Activated CD4-positive, alpha-beta T cell treated with anti-CD3 and anti-CD28 coated beads, Interleukin-10, Interleukin-2, amounts not matched to agents 100 ng/mL and 50 ng/mL, durations not matched to agents 16 hours and 8 hours (primary cell): ENCODE data around the gene GPR161.
A peak's percentile ranks its signal among the peaks of the same experiment; 100 is the strongest.

ENCODE experiments used
- DNase-seq: peaks from one replicate; pipeline ENCODE4 v3.0.0-alpha.2; 2020

GPR161 gene

GRCh38 chr1:168146626-168147025 is 9.9 kb upstream of the GPR161 start:
- no peak for DNase-seq

GRCh38 chr1:168146160-168146539 is 9.4 kb upstream of the GPR161 start:
- DNase-seq = no peak

GRCh38 chr1:168145184-168146159 is 8.7 kb upstream of the GPR161 start:
- DNase-seq = peak; percentile 85

GRCh38 chr1:168141871-168142385 is 5.2 kb upstream of the GPR161 start:
- no peak for DNase-seq

- no peak for DNase-seq
These were observed 2.3 kb upstream of the GPR161 start for GRCh38 chr1:168139070-168139469.

GRCh38 chr1:168138134-168138533 is 1.4 kb upstream of the GPR161 start:
- DNase-seq = no peak

GRCh38 chr1:168137515-168137821 is 738 bp upstream of the GPR161 start:
- DNase-seq = no peak

- DNase-seq = no peak
These were observed 615 bp downstream of the GPR161 start for GRCh38 chr1:168135921-168136708.

GRCh38 chr1:168135116-168135920 is 1.4 kb downstream of the GPR161 start:
- DNase-seq = no peak

- no peak for DNase-seq
These were observed 2.1 kb downstream of the GPR161 start for GRCh38 chr1:168134642-168135041.

- DNase-seq = no peak
These were observed 2.6 kb downstream of the GPR161 start for GRCh38 chr1:168134132-168134531.

- DNase-seq = no peak
These were observed 6.8 kb downstream of the GPR161 start for GRCh38 chr1:168129933-168130332.

- no peak for DNase-seq
These were observed 9.2 kb downstream of the GPR161 start for GRCh38 chr1:168127503-168127902.

GRCh38 chr1:168125051-168125450 is 11.7 kb downstream of the GPR161 start:
- no peak for DNase-seq

- DNase-seq = no peak
These were observed 15.2 kb downstream of the GPR161 start for GRCh38 chr1:168121401-168122011.

- DNase-seq = no peak
These were observed 17.0 kb downstream of the GPR161 start for GRCh38 chr1:168119750-168120149.

GRCh38 chr1:168116327-168116799 is 20.4 kb downstream of the GPR161 start:
- no peak for DNase-seq

GRCh38 chr1:168114845-168115244 is 21.9 kb downstream of the GPR161 start:
- no peak for DNase-seq

- DNase-seq = peak; percentile 10
These were observed 23.9 kb downstream of the GPR161 start for GRCh38 chr1:168112673-168113305.

- no peak for DNase-seq
These were observed 25.7 kb downstream of the GPR161 start for GRCh38 chr1:168110896-168111545.

GRCh38 chr1:168106274-168106673 is 30.5 kb downstream of the GPR161 start:
- no peak for DNase-seq
